HCT116 (cell line): ENCODE measurements around the gene FKBP5. TPM values are rescaled to one million over a fixed set of nuclear protein-coding genes. Genes with fewer than 3 reads are reported as not detected.

ENCODE experiments used
- ATAC-seq: fragments of 200-7000 bp; cut with Tn5 transposase; 2 replicates; pipeline ENCODE4 v1.9.1; 2020; ENCODE audit warnings: mild to moderate bottlenecking, moderate library complexity
- BruUV-seq: library from RNA; stranded (reverse); fragments of 400-500 nt; replicated peaks from 2 replicates; lab custom pipeline; 2021; lab: Mats Ljungman, UMichigan
- CTCF ChIA-PET: fragments of 300-600 bp; sonication (Branson Sonifier 250); formaldehyde crosslinking; loops from one replicate; lab custom pipeline; 2021; ENCODE audit warnings: antibody characterized with exemption; lab: Charles Lee
- POLR2A ChIA-PET: fragments of 300-600, 350-600 bp; sonication (Branson Sonifier 250); formaldehyde crosslinking; loops from one replicate; lab custom pipeline; 2021; ENCODE audit warnings: antibody characterized with exemption; lab: Charles Lee
- RAD21 ChIA-PET, 2 experiments: fragments of 300-600 bp; sonication (Branson Sonifier 250); formaldehyde crosslinking; loops; one replicate each; lab custom pipeline; 2023; ENCODE audit warnings: low total read pairs in 2 of 2; ENCODE audit not compliant: uncharacterized antibody in 2 of 2, unreplicated experiment in 2 of 2, low non-redundant PET in 1 of 2; lab: Charles Lee
- DNase-seq: peaks from one replicate; pipeline ENCODE4 v3.0.0-alpha.2; 2010; ENCODE audit warnings: low read depth, low spot score
- H2AFZ ChIP-seq: fragments of 200-600 bp; shearing (Covaris generic), sonication (generic); 2 replicates; pipeline ENCODE4 v1.6.1; 2017; ENCODE audit warnings: low read depth, mixed run types, mixed read lengths, antibody characterized with exemption, low read length; ENCODE audit not compliant: poor library complexity, severe bottlenecking
- H3K27ac ChIP-seq: 2 replicates; pipeline ENCODE4 v1.5.1; 2012; ENCODE audit warnings: low read depth, low read length
- H3K27me3 ChIP-seq: fragments of 200-600 bp; sonication (generic); 2 replicates; pipeline ENCODE4 v1.6.1; 2016; ENCODE audit warnings: mixed run types, low read length, mixed read lengths; ENCODE audit not compliant: insufficient read depth
- H3K36me3 ChIP-seq, 2 experiments: fragments of 200-500 bp in 1 of 2; fragments of 200-600 bp in 1 of 2; sonication (Bioruptor generic) in 1 of 2; sonication (generic) in 1 of 2; 2 replicates each; pipeline versions ENCODE4 v1.5.1 to v1.6.1; 2014 to 2016; ENCODE audit warnings: low read length in 2 of 2, inconsistent platforms in 1 of 2, mixed read lengths in 1 of 2, mixed run types in 1 of 2; ENCODE audit not compliant: insufficient read depth in 2 of 2, control insufficient read depth in 1 of 2
- H3K4me1 ChIP-seq, 2 experiments: fragments of 200-600 bp in 1 of 2; sonication (generic) in 1 of 2; 2 replicates each; pipeline versions ENCODE4 v1.5.1 to v1.6.1; 2012 to 2017; ENCODE audit warnings: low read length in 2 of 2, inconsistent platforms in 1 of 2, mild to moderate bottlenecking in 1 of 2, mixed read lengths in 1 of 2, mixed run types in 1 of 2, moderate library complexity in 1 of 2; ENCODE audit not compliant: insufficient read depth in 2 of 2, control insufficient read depth in 1 of 2
- H3K4me2 ChIP-seq: fragments of 200-600 bp; sonication (generic); 2 replicates; pipeline ENCODE4 v1.6.1; 2017; ENCODE audit warnings: mixed run types, low read length, mixed read lengths
- H3K4me3 ChIP-seq, 2 experiments: fragments of 200-600 bp in 1 of 2; sonication (generic) in 1 of 2; replicated peaks in 1 of 2; 2 replicates each; pipeline ENCODE4 v1.5.1; 2011 to 2016; ENCODE audit warnings: low read length in 2 of 2, control low read depth in 1 of 2, low read depth in 1 of 2, mild to moderate bottlenecking in 1 of 2, mixed read lengths in 1 of 2, mixed run types in 1 of 2
- H3K79me2 ChIP-seq: fragments of 200-600 bp; sonication (generic); 2 replicates; pipeline ENCODE4 v1.6.1; 2017; ENCODE audit warnings: mild to moderate bottlenecking, mixed run types, low read length, moderate library complexity, mixed read lengths; ENCODE audit not compliant: insufficient read depth
- H3K9ac ChIP-seq: fragments of 200-600 bp; sonication (generic); 2 replicates; pipeline ENCODE4 v1.6.1; 2016; ENCODE audit warnings: low read length, mixed read lengths
- H3K9me2 ChIP-seq: fragments of 200-600 bp; sonication (generic), shearing (Covaris generic); 2 replicates; pipeline ENCODE4 v1.6.1; 2017; ENCODE audit warnings: mixed run types, mild to moderate bottlenecking, moderate library complexity; ENCODE audit not compliant: insufficient read depth
- H3K9me3 ChIP-seq, 2 experiments: fragments of 200-500 bp in 1 of 2; fragments of 200-600 bp in 1 of 2; sonication (Bioruptor generic) in 1 of 2; sonication (generic) in 1 of 2; 2 replicates each; pipeline ENCODE4 v1.6.1; 2014 to 2017; ENCODE audit warnings: low read length in 2 of 2, mixed read lengths in 2 of 2, inconsistent platforms in 1 of 2, low read depth in 1 of 2, mild to moderate bottlenecking in 1 of 2, mixed run types in 1 of 2, moderate library complexity in 1 of 2; ENCODE audit not compliant: control insufficient read depth in 1 of 2, insufficient read depth in 1 of 2
- H4K20me1 ChIP-seq: fragments of 200-600 bp; sonication (generic), shearing (Covaris generic); 2 replicates; pipeline ENCODE4 v1.6.1; 2017; ENCODE audit warnings: mixed run types, mild to moderate bottlenecking, moderate library complexity; ENCODE audit not compliant: insufficient read depth
- CEBPB ChIP-seq: IDR thresholded peaks from 2 replicates; pipeline ENCODE4 v1.6.1; 2012; ENCODE audit warnings: low read depth
- EZH2 ChIP-seq: fragments of 200-600 bp; sonication (generic); IDR thresholded peaks from 2 replicates; pipeline ENCODE4 v1.6.1; 2017; ENCODE audit warnings: antibody characterized with exemption, mixed run types
- EZH2phosphoT487 ChIP-seq: fragments of 200-600 bp; IDR thresholded peaks from 2 replicates; pipeline ENCODE4 v1.6.1; 2018; ENCODE audit warnings: antibody characterized with exemption, borderline replicate concordance
- FOSL1 ChIP-seq: IDR thresholded peaks from 2 replicates; pipeline ENCODE4 v1.6.1; 2012; ENCODE audit warnings: low read depth
- JUND ChIP-seq: IDR thresholded peaks from 2 replicates; pipeline ENCODE4 v1.6.1; 2012
- POLR2A ChIP-seq: IDR thresholded peaks from 2 replicates; pipeline ENCODE4 v1.7.0; 2011; ENCODE audit warnings: borderline replicate concordance; ENCODE audit not compliant: insufficient read depth, insufficient read length; ENCODE audit errors: extremely low read depth
- POLR2AphosphoS5 ChIP-seq: IDR thresholded peaks from 2 replicates; pipeline ENCODE4 v1.6.1; 2011; ENCODE audit warnings: mild to moderate bottlenecking, low read depth, low read length, moderate library complexity
- RAD21 ChIP-seq: IDR thresholded peaks from 2 replicates; pipeline ENCODE4 v1.6.1; 2012; ENCODE audit warnings: low read depth, mild to moderate bottlenecking
- SIN3A ChIP-seq: IDR thresholded peaks from 2 replicates; pipeline ENCODE4 v1.6.1; 2012; ENCODE audit warnings: low read depth
- SP1 ChIP-seq: IDR thresholded peaks from 2 replicates; pipeline ENCODE4 v1.6.1; 2012; ENCODE audit warnings: low read depth
- SRF ChIP-seq: IDR thresholded peaks from 2 replicates; pipeline ENCODE4 v1.6.1; 2012; ENCODE audit warnings: low read depth
- TCF7L2 ChIP-seq: IDR thresholded peaks from 2 replicates; pipeline ENCODE4 v1.7.0; 2011; ENCODE audit warnings: borderline replicate concordance, inconsistent platforms; ENCODE audit not compliant: insufficient read depth, insufficient read length; ENCODE audit errors: extremely low read depth
- YY1 ChIP-seq: IDR thresholded peaks from 2 replicates; pipeline ENCODE4 v1.6.1; 2011; ENCODE audit warnings: low read length, low read depth, moderate library complexity, mild to moderate bottlenecking; ENCODE audit not compliant: insufficient replicate concordance; ENCODE audit errors: extremely low read depth
- ZFX ChIP-seq: fragments of 450-650 bp; IDR thresholded peaks from 2 replicates; pipeline ENCODE4 v1.6.1; 2017
- ZNF274 ChIP-seq: fragments of 200-500 bp; sonication (Bioruptor generic); IDR thresholded peaks from 2 replicates; pipeline ENCODE4 v1.6.1; 2014; ENCODE audit warnings: mild to moderate bottlenecking, low read depth, low read length, inconsistent platforms
- intact Hi-C: fragments of 100-400 bp; cut with micrococcal nuclease; formaldehyde crosslinking; loops from 2 replicates; pipeline ENCODE4 v1.10.0; 2022
- total RNA-seq: library from RNA; stranded (reverse); gene quantifications from one replicate; pipeline ENCODE4 v1.2.1, GENCODE V29; 2021; ENCODE audit not compliant: unreplicated experiment
- TF ChIP-seq, protein P1 (sequence below): IDR thresholded peaks from 2 replicates; pipeline ENCODE4 v1.6.1; 2012
- TF ChIP-seq, protein P2 (sequence below): IDR thresholded peaks from 2 replicates; pipeline ENCODE4 v1.6.1; 2011; ENCODE audit warnings: mild to moderate bottlenecking, low read length, moderate library complexity; ENCODE audit not compliant: insufficient replicate concordance; ENCODE audit errors: extremely low read depth
- TF ChIP-seq, protein P3 (sequence below): IDR thresholded peaks from 2 replicates; pipeline ENCODE4 v1.6.1; 2012; ENCODE audit warnings: low read depth
- TF ChIP-seq, protein P4 (sequence below), 3 experiments: fragments of 200-600 bp in 1 of 3; sonication (generic) in 1 of 3; IDR thresholded peaks in 2 of 3; conservative IDR thresholded peaks in 1 of 3; 2 replicates each; pipeline ENCODE4 v1.5.1; 2012 to 2017; ENCODE audit warnings: low read depth in 2 of 3, low read length in 2 of 3, antibody characterized with exemption in 1 of 3, borderline replicate concordance in 1 of 3, control low read depth in 1 of 3, mild to moderate bottlenecking in 1 of 3, mixed read lengths in 1 of 3, mixed run types in 1 of 3, moderate library complexity in 1 of 3; ENCODE audit not compliant: insufficient read depth in 1 of 3

Gene FKBP5
- total RNA-seq, 1 experiment from 2014 or later, result 50.3 TPM

DNA sequence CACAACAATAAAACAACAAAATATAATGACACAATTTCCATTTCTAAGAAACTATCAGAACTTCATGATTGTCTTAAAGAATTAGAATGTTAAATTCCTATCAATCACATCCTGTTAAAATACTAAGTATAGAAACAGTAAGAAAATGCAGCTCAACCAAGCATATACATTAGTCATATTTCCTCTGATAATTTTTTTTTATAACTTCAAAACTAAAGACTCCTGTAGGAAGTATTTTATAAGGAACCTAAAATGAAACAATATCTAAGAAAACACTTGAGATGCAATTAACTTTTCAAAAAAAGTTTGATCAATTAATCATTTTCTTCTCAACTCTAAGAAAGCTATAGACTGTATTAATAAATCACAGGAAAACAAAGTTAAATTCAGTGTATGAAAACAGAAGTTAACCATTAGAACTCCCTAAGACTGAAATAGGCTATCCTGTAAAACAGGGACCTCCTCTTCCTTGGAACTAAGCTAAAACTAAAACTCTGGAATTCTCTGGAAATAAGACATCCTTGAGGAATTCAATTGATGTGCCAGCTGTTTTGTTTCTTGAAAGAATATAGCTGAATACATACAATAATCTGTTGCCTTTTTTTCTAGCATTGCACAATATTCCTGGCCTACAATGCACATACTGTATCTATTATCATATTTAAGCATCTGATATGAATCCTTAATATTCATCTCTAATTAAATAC lies 19.8 kb downstream of the FKBP5 start:
- Histone ChIP-seq H3K4me1 (peaks cover 2 to 10% of the 10 kb centered on the region in 2 experiments; a peak in 2 of 4 replicates), H3K27ac (no peak overlapping the region), H3K27me3 (no peaks in the 10 kb centered on the region), H4K20me1 (no peaks in the 10 kb centered on the region), H3K9ac (no peak overlapping the region), H3K36me3 (no peaks in the 10 kb centered on the region), H3K4me3 (no peak overlapping the region), H2AFZ (no peak overlapping the region), H3K4me2 (no peak overlapping the region), H3K9me2 (no peaks in the 10 kb centered on the region), H3K79me2 (peaks cover 95% of the 10 kb centered on the region), H3K9me3 (no peaks in the 10 kb centered on the region)
- ChIA-PET POLR2A (interaction anchor here (1.0 kb wide), 1 partner anchor 14 kb away, joined by 4 read pairs; no protein-coding TSS in a partner anchor), CTCF (no interaction called here), RAD21 (no interaction called here)
- TF ChIP-seq ZNF274 (no peak), POLR2A (no peak), CEBPB (no peak), EZH2phosphoT487 (no peak), FOSL1 (no peak), RAD21 (no peak), SP1 (no peak), SRF (no peak), SIN3A (no peak), YY1 (no peak), ZFX (no peak), EZH2 (no peak), JUND (no peak), POLR2AphosphoS5 (no peak), TCF7L2 (no peak)
- TF ChIP-seq, protein P1, sequence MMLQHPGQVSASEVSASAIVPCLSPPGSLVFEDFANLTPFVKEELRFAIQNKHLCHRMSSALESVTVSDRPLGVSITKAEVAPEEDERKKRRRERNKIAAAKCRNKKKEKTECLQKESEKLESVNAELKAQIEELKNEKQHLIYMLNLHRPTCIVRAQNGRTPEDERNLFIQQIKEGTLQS, result no peak
- TF ChIP-seq, protein P2, sequence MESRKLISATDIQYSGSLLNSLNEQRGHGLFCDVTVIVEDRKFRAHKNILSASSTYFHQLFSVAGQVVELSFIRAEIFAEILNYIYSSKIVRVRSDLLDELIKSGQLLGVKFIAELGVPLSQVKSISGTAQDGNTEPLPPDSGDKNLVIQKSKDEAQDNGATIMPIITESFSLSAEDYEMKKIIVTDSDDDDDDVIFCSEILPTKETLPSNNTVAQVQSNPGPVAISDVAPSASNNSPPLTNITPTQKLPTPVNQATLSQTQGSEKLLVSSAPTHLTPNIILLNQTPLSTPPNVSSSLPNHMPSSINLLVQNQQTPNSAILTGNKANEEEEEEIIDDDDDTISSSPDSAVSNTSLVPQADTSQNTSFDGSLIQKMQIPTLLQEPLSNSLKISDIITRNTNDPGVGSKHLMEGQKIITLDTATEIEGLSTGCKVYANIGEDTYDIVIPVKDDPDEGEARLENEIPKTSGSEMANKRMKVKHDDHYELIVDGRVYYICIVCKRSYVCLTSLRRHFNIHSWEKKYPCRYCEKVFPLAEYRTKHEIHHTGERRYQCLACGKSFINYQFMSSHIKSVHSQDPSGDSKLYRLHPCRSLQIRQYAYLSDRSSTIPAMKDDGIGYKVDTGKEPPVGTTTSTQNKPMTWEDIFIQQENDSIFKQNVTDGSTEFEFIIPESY, result no peak
- TF ChIP-seq, protein P3, sequence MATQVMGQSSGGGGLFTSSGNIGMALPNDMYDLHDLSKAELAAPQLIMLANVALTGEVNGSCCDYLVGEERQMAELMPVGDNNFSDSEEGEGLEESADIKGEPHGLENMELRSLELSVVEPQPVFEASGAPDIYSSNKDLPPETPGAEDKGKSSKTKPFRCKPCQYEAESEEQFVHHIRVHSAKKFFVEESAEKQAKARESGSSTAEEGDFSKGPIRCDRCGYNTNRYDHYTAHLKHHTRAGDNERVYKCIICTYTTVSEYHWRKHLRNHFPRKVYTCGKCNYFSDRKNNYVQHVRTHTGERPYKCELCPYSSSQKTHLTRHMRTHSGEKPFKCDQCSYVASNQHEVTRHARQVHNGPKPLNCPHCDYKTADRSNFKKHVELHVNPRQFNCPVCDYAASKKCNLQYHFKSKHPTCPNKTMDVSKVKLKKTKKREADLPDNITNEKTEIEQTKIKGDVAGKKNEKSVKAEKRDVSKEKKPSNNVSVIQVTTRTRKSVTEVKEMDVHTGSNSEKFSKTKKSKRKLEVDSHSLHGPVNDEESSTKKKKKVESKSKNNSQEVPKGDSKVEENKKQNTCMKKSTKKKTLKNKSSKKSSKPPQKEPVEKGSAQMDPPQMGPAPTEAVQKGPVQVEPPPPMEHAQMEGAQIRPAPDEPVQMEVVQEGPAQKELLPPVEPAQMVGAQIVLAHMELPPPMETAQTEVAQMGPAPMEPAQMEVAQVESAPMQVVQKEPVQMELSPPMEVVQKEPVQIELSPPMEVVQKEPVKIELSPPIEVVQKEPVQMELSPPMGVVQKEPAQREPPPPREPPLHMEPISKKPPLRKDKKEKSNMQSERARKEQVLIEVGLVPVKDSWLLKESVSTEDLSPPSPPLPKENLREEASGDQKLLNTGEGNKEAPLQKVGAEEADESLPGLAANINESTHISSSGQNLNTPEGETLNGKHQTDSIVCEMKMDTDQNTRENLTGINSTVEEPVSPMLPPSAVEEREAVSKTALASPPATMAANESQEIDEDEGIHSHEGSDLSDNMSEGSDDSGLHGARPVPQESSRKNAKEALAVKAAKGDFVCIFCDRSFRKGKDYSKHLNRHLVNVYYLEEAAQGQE, result no peak
- TF ChIP-seq, protein P4, sequence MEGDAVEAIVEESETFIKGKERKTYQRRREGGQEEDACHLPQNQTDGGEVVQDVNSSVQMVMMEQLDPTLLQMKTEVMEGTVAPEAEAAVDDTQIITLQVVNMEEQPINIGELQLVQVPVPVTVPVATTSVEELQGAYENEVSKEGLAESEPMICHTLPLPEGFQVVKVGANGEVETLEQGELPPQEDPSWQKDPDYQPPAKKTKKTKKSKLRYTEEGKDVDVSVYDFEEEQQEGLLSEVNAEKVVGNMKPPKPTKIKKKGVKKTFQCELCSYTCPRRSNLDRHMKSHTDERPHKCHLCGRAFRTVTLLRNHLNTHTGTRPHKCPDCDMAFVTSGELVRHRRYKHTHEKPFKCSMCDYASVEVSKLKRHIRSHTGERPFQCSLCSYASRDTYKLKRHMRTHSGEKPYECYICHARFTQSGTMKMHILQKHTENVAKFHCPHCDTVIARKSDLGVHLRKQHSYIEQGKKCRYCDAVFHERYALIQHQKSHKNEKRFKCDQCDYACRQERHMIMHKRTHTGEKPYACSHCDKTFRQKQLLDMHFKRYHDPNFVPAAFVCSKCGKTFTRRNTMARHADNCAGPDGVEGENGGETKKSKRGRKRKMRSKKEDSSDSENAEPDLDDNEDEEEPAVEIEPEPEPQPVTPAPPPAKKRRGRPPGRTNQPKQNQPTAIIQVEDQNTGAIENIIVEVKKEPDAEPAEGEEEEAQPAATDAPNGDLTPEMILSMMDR (IDR thresholded peaks at IDR 0.05 in 2 of 3, conservative IDR thresholded peaks at IDR 0.05 in 1 of 3; ENCODE audit: borderline replicate concordance in 1 of 3, insufficient read depth in 1 of 3, low read depth in 2 of 3, low read length in 2 of 3), result no peak
- no TSS peak for BruUV-seq
- intact Hi-C loops, result no loop called here
- no peak for DNase-seq
- ATAC-seq, result no peak
